ENCODE results near the gene NBPF4.
"Not testable (repeated sequence)": the region's sequence is repeated elsewhere in the genome, so short reads cannot be mapped to it uniquely, and the experiment has no call there.

Gene NBPF4

GRCh38 chr1:108209456-108210108 lies 34.3 kb downstream of the NBPF4 start:
- DNase-seq (ENCODE audit: low spot score), result no peak

DNA sequence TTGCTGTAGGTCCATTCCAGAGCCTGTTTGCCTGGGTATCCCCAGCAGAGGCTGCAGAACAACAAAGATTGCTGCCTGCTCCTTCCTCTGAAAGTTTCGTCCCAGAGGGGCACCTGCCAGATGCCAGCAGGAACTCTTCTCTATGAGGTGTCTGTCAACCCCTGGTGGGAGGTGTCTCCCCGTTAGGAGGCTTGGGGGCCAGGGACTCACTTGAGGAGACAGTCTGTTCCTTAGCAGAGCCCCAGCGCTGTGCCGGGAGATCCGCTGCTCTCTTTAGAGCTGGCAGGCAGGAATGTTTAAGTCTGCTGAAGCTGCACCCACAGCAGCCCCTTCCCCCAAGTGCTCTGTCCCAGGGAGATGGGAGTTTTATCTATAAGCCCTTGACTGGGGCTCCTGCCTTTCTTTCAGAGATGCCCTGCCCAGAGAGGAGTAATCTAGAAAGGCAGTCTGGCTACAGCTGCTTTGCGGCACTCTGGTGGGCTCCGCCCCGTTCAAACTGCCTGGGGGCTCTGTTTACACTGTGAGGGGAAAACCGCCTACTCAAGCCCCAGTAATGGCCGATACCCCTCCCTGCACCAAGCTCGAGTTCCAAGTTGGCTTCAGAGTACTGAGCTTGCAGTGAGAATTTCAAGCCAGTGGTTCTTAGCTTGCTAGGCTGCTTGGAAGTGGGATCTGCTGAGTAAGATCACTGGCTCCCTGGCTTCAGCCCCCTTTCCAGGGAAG lies 35.0 kb downstream of the NBPF4 start:
- no peak for DNase-seq (ENCODE audit: low spot score)

GRCh38 chr1:108203582-108203981 lies 40.3 kb downstream of the NBPF4 start:
- not testable (repeated sequence) for DNase-seq (ENCODE audit: low spot score)

GRCh38 chr1:108201687-108202086 lies 42.2 kb downstream of the NBPF4 start:
- DNase-seq (ENCODE audit: low spot score), result no peak

DNA sequence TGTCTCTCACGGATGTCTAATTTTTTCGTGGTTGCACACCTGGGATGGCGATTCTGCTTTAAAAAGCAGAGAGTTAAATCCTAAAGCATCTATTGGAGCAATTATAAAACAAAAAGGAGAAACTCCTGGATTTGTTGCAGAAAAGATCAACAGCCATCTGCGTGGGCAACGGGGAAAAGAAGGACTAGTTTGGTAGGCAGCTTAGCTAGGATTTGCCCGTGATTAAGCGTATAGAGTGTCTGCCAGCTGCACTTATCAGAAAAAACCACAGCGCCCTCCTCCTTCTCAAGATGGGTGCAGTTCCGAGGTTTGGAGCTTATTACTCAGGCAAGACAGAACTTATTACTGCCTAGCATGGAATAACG lies 43.2 kb downstream of the NBPF4 start:
- peak; percentile 71 for DNase-seq (ENCODE audit: low spot score)

DNA sequence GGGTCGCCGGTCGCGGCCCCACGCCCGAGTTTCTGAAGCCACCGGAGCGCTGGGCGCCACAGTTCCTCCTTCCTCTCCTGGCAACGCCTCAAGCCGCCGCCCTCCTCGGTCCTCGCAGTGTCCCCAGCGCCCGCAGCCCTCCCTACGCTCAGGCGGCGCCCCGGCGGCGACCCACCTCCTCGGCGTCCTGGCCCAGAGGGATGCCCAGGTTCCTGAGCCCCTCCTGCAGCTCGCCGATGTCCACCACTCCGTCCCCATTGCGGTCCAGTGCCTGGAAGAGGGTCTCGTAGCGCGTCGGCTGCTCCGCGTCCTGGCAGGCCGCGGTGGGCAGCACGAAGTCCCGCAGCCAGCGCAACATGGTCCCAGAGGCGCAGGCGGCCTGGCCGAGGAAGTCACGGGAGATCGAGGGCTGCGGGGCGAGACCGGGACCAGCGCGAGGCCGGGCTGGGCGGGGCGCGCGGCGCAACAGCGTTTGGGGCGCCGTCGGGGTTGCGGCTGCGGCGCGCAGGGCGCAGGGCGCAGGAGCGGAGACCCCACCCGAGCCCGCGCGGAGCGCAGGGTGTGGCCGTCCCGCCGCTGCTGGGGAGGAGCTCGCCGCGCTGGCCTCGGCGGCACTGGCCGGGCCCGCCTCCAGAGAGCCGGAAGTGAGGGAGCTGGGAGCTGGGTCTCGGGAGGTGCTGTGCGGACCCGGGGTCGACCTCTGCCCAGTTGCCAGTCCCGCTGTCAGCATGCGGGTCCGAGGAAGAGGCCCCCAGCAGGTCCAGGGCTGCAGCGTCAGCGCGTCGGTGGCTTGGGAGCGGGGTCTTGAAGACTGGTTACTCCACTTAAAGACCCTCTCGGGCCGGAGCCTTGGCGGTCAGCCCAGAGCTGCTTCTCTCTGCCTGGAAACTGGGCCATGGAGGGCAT lies 43.8 kb downstream of the NBPF4 start, which contains the start of gene SLC25A24:
Gene SLC25A24, minus strand, starts transcription at position 563 of the 906 bp plus-strand sequence. Its CDS starts 205 bp downstream, at position 358.
- DNase-seq (ENCODE audit: low spot score), result peak; percentile 86

- no peak for DNase-seq (ENCODE audit: low spot score)
Measured at GRCh38 chr1:108199201-108199691, 44.6 kb downstream of the NBPF4 start.

GRCh38 chr1:108194051-108194450 lies 49.8 kb downstream of the NBPF4 start:
- no peak for DNase-seq (ENCODE audit: low spot score)

- DNase-seq (ENCODE audit: low spot score), result no peak
Measured at GRCh38 chr1:108193333-108193732, 50.5 kb downstream of the NBPF4 start.

GRCh38 chr1:108192581-108192980 lies 51.3 kb downstream of the NBPF4 start:
- no peak for DNase-seq (ENCODE audit: low spot score)

DNA sequence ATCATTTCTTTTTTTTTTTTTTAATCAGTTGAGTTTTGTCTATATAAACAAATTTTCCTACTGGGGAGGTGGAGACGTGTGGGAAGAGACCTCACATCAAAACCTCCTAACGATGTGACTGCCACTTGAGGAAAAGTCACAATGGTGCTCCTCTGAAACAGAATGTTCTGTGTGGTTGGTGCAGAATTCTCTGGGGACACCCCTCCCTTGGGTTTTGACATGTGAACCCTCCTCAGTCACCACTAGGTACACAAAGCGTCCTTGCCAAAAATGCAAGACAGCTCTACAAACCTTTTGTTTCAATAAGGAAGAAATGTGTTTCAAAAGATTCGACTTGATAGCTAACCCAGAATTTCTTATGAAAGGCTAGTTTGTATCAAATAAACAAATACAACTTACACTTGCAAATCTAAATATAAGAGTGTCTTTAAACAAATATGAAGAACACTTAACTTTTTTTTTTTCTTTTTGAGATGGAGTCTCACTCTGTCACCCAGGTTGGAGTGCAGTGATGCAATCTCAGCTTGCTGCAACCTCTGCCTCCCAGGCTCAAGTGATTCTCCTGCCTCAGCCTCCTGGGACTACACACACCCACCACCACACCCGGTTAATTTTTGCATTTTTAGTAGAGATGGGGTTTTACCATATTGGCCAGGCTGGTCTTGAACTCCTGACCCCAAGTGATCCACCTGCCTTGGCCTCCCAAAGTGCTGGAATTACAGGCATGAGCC lies 53.0 kb downstream of the NBPF4 start:
- peak; percentile 20 for DNase-seq (ENCODE audit: low spot score)

GRCh38 chr1:108190001-108190634 lies 53.8 kb downstream of the NBPF4 start:
- no peak for DNase-seq (ENCODE audit: low spot score)

DNA sequence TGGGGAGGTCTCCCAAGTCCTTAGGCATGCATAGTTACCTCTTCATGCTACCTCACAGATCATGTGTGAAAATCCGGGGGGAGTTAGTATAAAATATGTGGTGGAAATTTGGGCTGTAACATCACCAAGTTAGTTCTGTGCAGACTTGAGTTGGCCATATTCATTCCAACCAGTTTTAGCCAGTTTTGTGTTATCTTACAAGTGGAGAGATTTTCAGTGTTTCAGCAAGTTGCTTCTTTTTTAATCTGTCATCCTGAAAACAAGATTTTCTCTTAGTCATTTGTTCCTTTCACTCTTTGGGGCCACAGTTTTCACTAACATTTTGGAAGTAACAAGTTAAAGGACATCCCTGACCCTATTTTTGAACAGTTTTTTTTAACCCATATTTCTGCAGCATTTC lies 55.1 kb downstream of the NBPF4 start:
- no peak for DNase-seq (ENCODE audit: low spot score)

DNA sequence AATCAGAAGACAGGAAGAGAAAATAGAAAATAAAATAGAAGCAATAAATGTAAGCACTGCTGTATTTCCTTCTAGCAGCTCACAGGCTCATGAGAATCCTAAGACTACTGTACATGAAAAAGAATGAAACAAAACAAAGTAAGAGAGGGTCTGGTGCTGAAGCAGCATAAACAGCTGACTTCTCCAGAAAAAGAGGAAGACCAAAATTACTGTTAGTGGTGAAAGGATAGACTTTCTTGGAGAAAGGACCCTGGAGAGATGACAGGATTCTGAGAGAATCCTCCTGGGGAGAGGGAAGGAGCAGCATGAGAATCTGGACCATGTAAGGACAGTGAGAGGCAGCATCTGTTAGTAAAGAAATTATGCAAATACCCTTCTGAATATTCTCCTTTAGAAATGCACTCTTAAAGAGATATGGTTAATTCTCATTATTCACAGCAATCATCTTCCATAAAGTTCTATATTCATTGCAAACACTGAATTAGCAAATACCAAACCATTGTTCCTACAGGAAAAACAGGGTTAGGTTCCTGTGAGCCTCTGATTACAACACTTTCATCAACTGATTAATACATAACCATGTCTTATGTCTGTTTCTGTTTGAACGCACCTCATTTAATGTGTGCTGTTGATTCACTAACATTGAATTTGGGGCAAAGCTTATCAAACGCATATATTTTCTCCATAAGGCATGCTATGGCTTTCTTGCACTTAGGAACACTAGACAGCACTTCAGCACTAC lies 60.7 kb downstream of the NBPF4 start:
- no peak for DNase-seq (ENCODE audit: low spot score)

GRCh38 chr1:108179018-108179417 lies 64.9 kb downstream of the NBPF4 start:
- DNase-seq (ENCODE audit: low spot score), result no peak
